GM19023 (cell line): ENCODE data around the gene AP2B1.
"Not testable (repeated sequence)": the region's sequence is repeated elsewhere in the genome, so short reads cannot be mapped to it uniquely, and the experiment has no call there.

Experiments
- ATAC-seq: cut with Tn5 transposase; IDR thresholded peaks from one replicate; pipeline ENCODE4 v1.9.1; 2021; ENCODE audit warnings: mild to moderate bottlenecking, moderate library complexity; ENCODE audit not compliant: unreplicated experiment

The AP2B1 gene

DNA sequence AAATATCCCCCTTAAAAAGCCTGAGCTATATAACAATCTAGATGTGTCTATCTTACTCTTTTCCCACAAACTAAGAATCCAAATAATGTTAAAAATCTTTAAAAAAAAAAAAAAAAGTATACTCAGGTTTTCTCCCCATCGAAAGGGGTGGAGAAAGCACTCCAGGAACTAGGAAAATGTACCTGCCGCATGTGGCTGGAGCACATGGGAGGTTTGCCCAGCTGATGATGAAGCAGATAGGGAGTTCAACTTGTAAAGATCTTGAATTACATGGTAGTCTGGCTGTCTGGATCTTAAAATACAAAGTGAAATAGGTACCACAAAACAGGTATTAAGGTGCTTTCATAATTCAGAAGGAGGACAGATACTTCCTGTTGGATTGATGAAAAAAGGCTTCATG is 17.7 kb upstream of the AP2B1 start:
- ATAC-seq, result no peak

DNA sequence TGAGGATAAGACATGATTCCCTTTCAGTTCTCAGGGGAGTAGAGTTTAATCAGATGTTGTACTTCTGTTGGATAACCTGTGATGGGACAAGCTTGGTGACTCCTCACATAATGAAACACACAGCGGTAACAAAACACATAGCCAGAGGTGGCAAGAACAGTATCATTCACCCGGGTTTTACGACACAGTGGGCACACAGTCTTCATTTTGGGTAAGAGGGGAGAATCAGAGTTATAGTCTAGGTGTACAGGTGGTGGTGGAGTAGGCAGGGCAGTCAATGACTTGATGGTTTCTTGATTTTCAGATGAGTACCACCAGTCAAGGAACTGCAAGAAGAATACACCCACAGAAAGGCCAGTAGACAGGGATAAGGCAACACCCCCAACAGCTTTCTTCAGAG is 11.4 kb upstream of the AP2B1 start:
- ATAC-seq, result no peak

GRCh38 chr17:35577830-35578196 is 9.3 kb upstream of the AP2B1 start:
- no peak for ATAC-seq

GRCh38 chr17:35578197-35578928 is 8.8 kb upstream of the AP2B1 start, which contains the start of gene PEX12:
PEX12 (minus strand) TSS chr17:35578571; CDS start chr17:35578021, 550 bp downstream.
- peak; percentile 90 for ATAC-seq

- no peak for ATAC-seq
Measured at GRCh38 chr17:35578929-35579432, 8.1 kb upstream of the AP2B1 start.

DNA sequence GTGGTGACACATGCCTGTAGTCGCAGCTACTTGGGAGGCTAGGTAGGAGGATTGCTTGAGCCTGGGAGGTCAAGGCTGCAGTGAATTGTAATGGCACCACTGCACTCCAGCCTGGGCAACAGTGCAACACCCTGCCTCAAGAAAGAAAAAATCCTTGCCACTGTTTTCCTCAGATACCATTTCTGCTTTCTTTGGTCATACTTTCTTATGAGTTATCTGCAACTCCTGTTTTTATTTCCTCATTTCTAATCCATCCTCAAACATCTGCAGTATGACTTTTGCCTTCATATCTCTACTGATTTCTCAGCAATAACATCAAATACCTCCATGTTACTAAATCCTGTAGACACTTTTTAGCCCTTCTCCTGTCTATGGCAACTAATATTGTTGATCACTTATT is 3.1 kb upstream of the AP2B1 start:
- ATAC-seq, result no peak

- no peak for ATAC-seq
Measured at GRCh38 chr17:35586569-35587073, 501 bp upstream of the AP2B1 start.

DNA sequence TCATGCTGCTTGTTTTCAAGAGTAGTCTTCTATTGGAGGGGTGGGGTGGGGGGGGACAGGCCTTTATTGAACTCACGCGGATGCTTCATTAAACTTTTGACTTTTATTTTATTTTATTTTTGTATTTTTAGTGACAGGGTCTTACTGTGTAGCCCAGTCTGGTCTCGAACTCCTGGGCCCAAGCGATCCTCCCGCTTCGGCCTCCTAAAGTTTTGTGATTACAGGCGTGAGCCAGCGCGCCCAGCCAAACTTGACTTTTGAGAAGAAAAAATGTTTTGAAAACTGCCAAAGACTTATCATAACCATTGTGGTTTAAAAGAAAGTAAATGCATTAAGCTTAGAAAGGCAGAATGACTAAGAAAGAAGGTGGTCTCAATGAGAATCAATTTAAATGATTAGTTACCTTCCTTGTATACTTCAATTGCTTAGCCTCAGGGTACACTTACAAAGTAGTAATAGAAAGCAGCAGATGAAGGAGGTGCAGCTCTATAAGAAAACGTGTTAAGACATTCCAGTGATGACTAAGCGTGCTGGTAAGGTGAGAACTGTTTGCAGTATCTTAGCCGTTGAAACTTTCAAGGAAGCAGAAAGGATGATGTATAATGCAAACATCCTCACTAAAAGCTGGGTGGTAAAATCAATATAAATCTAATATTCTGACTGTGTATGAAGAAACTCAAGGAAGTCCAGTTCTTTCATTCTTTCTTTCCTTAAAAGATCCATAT is 1.2 kb downstream of the AP2B1 start:
- no peak for ATAC-seq

- no peak for ATAC-seq
Measured at GRCh38 chr17:35596072-35596471, 8.9 kb downstream of the AP2B1 start.

- ATAC-seq, result no peak
Measured at GRCh38 chr17:35596530-35597233, 9.6 kb downstream of the AP2B1 start.

GRCh38 chr17:35597604-35598003 is 10.5 kb downstream of the AP2B1 start:
- ATAC-seq, result no peak

DNA sequence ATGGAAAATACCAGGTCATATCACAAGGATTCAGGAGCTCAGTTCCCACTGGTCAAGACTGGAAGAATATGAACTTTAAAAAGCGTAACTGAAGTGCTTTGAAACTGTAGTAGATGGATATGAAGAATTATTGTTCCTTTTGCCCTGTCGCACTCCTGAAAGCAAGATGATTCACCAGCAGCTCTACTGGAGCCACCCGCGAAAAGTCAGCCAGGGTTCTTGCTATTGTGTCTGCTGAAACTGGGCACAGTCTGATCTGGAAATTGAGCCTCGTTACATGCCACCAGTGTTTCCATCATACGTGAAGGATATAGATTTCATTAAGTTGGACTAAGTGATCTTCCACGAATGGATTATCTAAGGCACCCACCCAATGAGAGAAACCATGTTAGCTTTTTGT is 16.6 kb downstream of the AP2B1 start:
- no peak for ATAC-seq

DNA sequence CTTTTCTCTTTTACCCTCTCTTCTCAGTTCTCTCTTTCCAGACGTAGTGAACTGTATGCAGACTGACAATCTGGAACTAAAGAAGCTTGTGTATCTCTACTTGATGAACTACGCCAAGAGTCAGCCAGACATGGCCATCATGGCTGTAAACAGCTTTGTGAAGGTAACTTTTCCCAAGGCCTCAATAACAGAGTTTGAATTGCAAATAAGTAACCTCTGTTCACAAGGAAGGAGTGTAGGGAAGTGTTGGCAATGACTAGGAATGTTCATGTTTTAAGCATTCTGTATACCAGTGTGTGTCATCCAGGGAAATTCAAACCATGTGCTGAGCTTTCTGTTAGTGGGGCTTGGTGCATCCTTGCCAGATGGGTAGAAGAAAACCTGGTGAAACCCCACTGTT is 18.6 kb downstream of the AP2B1 start:
- ATAC-seq, result no peak

DNA sequence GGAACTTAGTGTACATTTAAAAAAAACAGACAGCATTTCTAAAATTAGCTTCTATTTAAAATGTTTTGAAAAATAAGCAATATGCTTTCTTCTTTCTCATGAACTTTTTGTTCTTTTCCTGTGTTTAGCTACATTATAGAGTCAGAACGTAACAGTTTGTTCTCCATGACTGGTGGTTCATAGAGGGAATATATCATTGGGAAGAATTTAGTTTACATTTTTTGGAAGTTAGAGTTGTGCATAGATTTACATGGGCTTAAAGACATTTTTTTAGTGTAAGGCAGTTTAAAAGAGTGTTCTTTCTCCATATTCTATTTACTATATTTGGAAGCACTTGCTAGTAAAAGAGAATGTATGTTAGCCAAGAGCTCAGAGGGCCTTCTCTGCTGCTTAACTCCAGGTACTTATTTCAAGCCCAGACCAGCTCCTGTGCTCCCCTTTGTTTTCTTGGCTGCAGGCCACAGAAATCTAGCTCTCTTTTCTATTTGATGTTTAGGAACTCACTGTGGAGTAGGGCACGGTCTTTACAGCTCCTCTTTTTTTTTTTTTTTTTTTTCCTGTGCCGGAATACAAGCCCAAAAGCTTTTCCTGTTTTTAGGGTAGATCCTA is 20.2 kb downstream of the AP2B1 start:
- ATAC-seq, result no peak

DNA sequence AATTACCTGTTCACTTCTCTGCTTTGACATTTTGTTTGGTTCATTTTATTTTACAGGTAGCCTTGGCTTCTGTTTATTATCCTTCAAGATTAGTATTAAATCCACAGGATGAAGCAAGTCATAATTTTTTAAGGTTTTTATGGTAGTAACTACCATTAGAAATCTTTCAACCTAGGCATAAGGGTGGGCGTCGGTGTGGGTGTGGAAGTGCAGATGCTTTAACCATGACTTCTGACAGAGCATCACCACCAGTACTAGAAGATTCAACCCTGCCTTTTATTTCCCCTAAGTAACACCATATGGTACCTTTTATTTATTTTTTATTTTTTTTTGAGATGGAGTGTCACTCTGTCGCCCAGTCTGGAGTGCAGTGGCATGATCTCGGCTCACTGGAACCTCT is 22.7 kb downstream of the AP2B1 start:
- no peak for ATAC-seq

DNA sequence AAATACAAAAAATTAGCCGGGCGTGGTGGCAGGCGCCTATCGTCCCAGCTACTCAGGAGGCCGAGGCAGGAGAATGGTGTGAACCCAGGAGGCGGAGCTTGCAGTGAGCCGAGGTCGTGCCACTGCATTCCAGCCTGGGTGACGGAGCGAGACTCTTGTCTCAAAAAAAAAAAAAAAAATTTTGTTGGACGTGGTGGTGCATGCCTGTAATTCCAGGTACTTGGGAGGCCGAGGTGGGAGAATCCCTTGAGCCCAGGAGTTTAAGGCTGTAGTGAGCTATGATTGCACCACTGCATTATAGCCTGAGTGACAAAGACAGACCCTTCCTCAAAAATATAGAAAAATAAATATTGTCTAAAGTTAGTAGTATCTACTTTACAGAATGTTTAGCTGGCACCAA is 23.6 kb downstream of the AP2B1 start:
- ATAC-seq, result not testable (repeated sequence)

- no peak for ATAC-seq
Measured at GRCh38 chr17:35612924-35613521, 25.9 kb downstream of the AP2B1 start.

- no peak for ATAC-seq
Measured at GRCh38 chr17:35614810-35615209, 27.7 kb downstream of the AP2B1 start.

GRCh38 chr17:35616536-35616935 is 29.4 kb downstream of the AP2B1 start:
- ATAC-seq, result no peak

DNA sequence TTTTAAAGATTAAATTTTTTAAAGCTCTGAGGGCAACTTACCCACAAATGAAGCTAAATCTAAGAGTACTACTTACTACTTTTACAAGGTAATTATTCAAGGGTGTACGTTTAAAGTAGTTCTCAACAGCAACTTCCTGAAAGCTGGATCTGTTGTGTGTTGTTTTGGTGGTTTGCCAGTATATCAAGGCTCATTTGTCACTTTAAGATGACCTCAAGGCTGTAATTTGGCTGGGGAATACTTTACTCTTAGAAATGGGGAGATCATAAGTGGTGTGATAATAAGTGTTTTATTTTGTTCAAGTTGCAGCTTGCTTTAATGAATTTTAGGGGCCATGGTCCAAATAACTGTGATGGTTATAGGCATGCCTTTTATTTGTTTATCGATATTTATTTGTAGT is 30.4 kb downstream of the AP2B1 start:
- no peak for ATAC-seq

GRCh38 chr17:35618628-35619027 is 31.5 kb downstream of the AP2B1 start:
- no peak for ATAC-seq
